Skin epidermis (tissue), 12 donors: Measurements from ENCODE around the gene STPG1.
"Not testable (repeated sequence)": the region's sequence is repeated elsewhere in the genome, so short reads cannot be mapped to it uniquely, and the experiment has no call there.

Source experiments
- H3K27ac ChIP-seq, 21 experiments: fragments of 200-600 bp; sonication (generic) in 11 of 21; one replicate each; pipeline ENCODE4 v1.5.0; 2020; ENCODE audit warnings: mild to moderate bottlenecking in 3 of 21, inconsistent platforms in 2 of 21, moderate library complexity in 2 of 21
- H3K4me3 ChIP-seq, 7 experiments: fragments of 200-600 bp; sonication (generic) in 2 of 7; one replicate each; pipeline ENCODE4 v1.5.0; 2020; ENCODE audit warnings: inconsistent platforms in 2 of 7, mild to moderate bottlenecking in 2 of 7, moderate library complexity in 1 of 7

The STPG1 gene

GRCh38 chr1:24413350-24414163 lies at the start of gene STPG1:
Gene STPG1 (minus strand): TSS chr1:24413782. CDS start chr1:24401388, 12,394 bp downstream.
- Histone ChIP-seq H3K27ac (peak within 1 kb of the TSS; percentile 41 to 93 (median 79)), H3K4me3 (peak within 1 kb of the TSS; percentile 60 to 82 (median 69))

DNA sequence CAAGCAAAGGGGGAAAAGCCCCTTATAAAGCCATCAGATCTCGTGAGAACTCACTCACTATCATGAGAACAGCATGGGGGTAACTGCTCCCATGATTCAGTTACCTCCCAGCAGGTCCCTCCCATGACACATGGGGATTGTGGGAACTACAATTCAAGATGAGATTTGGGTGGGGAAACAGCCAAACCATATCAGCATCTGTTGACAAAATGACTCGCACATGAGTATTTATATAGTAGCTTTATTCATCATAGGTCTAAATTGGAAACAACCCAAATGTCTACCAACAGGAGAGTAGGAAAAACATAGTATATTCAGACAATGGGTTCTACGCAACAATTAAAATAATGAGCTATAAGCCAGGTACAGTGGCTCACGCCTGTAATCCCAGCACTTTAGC lies 48.5 kb upstream of the STPG1 start:
- not testable (repeated sequence) for H3K27ac ChIP-seq, H3K4me3 ChIP-seq

GRCh38 chr1:24459551-24460266 lies 46.1 kb upstream of the STPG1 start:
- Histone ChIP-seq H3K4me3 (no peak overlapping the region), H3K27ac (no peak overlapping the region)

- Histone ChIP-seq H3K27ac (no peak overlapping the region), H3K4me3 (no peak overlapping the region)
Measured at GRCh38 chr1:24457866-24458265, 44.3 kb upstream of the STPG1 start.

DNA sequence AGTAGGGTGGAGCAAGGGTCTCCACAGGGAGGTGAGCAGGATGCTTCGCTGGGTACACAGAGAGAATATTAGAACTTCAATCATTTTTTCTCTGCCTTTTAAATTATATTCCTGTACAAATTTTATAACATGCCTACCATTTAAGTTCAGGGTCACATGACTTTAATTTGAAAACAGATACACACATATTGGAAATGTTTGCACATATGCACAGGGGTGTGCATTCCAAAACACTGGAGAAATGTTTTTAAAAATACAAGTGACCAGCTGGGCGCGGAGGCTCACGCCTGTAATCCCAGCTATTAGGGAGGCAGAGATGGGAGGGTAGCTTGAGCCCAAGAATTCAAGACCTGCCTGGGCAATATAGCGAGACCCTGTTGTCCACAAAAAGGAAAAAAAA lies 41.7 kb upstream of the STPG1 start:
- Histone ChIP-seq H3K27ac (no peak overlapping the region), H3K4me3 (no peak overlapping the region)

DNA sequence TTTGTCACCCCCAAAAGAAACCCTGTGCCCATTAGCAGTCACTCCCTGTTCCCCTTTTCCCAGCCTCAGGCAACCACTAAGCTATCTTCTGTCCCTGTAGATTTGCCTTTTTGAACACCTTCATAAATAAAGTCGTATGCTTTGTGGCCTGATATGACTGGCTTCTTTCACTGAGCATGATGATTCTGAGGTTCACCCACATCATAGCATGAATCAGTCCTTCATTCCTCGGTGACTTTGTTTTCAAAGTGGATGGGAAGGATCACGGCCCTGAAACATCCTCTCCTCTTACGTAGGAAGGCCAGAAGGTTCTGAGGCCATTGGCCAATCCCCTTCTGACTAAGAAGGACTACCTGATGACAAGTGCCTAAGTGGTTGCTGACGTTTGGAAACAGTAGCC lies 41.1 kb upstream of the STPG1 start:
- no peak overlapping the region for H3K4me3 ChIP-seq
- no peak overlapping the region for H3K27ac ChIP-seq

DNA sequence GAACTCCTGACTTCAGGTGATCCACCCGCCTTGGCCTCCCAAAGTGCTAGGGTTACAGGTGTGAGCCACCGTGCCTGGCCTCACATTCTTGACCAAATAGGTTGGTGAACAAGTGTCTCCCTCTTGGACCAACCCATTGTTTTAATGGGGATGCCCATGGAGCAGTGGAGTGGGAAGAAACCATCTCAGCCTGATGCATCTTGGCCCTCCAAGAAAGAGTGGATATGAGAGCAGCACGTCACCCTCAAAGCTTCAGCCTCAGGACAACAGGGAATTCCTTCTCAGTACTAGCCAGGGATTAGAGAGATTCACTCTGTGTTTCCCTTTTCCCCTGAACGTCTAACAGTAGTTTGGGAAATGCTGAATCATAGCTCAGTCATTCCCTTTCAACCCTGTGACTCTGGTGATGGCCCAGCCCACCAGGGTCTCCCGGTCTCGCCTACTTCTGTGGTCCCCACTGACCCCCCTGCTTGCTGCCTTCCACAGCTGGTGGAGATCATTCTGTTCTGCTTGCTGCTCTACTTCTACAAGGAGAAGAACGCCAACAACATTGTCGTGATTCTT lies 39.4 kb upstream of the STPG1 start:
- H3K27ac ChIP-seq: no peak overlapping the region
- no peak overlapping the region for H3K4me3 ChIP-seq

- H3K27ac ChIP-seq: no peak overlapping the region
- no peak overlapping the region for H3K4me3 ChIP-seq
Measured at GRCh38 chr1:24451746-24452145, 38.2 kb upstream of the STPG1 start.

GRCh38 chr1:24450857-24451397 lies 37.3 kb upstream of the STPG1 start:
- Histone ChIP-seq H3K27ac (no peak overlapping the region), H3K4me3 (no peak overlapping the region)

- Histone ChIP-seq H3K4me3 (no peak overlapping the region), H3K27ac (no peak overlapping the region)
Measured at GRCh38 chr1:24450316-24450715, 36.7 kb upstream of the STPG1 start.

DNA sequence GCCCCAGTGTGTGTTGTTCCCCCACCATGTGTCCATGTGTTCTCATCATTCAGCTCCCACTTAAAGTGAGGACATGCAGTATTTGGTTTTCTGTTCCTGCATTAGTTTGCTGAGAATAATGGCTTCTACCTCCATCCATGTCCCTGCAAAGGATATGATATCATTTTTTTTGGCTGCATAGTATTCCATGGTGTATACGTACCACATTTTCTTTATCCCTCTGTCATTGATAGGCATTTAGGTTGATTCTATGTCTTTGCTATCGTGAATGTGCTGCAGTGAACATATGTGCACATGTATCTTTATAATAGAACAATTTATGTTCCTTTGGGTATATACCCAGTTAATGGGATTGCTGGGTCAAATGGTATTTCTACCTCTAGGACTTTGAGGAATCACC lies 32.9 kb upstream of the STPG1 start:
- not testable (repeated sequence) for H3K4me3 ChIP-seq, H3K27ac ChIP-seq

GRCh38 chr1:24443241-24443656 lies 29.7 kb upstream of the STPG1 start:
- Histone ChIP-seq H3K27ac (peak overlapping the region in 1 of 21 experiments; percentile 27), H3K4me3 (no peak overlapping the region)

DNA sequence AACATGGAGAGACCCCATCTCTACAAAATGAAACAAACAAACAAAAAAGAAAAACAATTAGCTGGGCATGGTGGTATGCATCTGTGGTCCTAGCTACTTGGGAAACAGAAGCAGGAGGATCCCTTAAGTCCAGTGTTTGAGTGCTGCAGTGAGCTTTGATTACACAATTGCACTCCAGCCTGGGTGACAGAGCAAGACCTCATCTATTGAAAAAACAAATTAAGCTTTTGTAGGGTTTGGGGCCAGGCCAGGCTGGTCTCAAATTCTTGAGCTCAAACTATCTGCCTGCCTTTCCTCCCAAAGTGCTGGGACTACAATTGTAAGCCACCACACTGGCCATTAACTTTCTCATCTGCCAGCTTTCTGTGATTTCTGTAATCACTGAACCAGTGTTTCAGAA lies 29.2 kb upstream of the STPG1 start:
- peak overlapping the region in 1 of 21 experiments; percentile 27 for H3K27ac ChIP-seq
- H3K4me3 ChIP-seq: no peak overlapping the region

- no peak overlapping the region for H3K4me3 ChIP-seq
- H3K27ac ChIP-seq: peak overlapping the region in 4 of 21 experiments; percentile 27 to 54 (median 36)
Measured at GRCh38 chr1:24441996-24442668, 28.6 kb upstream of the STPG1 start.

DNA sequence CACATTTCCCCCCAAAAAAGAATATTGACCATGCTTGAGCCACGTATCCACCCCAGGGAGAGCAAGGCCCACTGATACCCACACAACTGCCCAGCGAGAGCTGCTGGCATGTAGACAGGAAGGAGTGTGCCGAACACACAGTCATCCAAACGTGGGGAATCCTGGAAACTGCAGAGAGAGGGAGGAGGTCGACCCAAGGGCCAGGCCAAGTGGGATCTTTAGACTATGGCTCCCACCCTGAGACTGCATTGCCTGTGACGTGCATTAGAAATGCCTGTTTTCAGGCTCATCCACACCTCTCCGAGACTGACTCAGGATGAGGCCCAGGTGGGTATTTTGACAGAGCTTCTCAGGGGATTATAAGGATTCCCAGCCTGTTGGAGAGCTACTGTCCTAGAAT lies 27.9 kb upstream of the STPG1 start:
- Histone ChIP-seq H3K4me3 (no peak overlapping the region), H3K27ac (peak overlapping the region in 4 of 21 experiments; percentile 10 to 54 (median 19))

GRCh38 chr1:24440436-24440835 lies 26.9 kb upstream of the STPG1 start:
- H3K4me3 ChIP-seq: no peak overlapping the region
- H3K27ac ChIP-seq: peak overlapping the region in 1 of 21 experiments; percentile 54

DNA sequence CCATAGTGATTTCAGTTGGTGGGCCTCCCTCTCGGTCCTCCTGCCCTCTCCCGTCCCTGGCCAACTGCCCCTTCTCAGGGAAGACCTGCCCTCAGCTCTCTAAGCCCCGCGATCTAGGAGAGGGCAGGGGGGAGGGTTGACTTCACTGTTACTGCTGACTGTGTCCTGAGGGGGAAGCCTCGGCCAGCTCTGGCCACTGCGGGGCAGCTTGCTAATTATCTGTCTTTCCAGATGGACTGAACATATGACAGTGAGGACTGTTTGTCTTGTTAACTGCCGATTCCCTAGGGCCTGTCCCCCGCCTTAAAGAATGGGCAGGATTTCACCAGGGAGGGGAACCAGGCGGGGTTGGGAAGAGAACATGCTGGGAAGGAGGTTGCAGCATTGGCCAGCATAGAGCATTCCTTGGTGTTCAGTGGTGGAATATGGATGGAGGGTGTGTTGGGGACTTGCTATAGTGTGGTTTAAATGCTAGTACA lies 24.9 kb upstream of the STPG1 start:
- H3K27ac ChIP-seq: peak overlapping the region in 8 of 21 experiments; percentile 22 to 70 (median 56)
- no peak overlapping the region for H3K4me3 ChIP-seq

DNA sequence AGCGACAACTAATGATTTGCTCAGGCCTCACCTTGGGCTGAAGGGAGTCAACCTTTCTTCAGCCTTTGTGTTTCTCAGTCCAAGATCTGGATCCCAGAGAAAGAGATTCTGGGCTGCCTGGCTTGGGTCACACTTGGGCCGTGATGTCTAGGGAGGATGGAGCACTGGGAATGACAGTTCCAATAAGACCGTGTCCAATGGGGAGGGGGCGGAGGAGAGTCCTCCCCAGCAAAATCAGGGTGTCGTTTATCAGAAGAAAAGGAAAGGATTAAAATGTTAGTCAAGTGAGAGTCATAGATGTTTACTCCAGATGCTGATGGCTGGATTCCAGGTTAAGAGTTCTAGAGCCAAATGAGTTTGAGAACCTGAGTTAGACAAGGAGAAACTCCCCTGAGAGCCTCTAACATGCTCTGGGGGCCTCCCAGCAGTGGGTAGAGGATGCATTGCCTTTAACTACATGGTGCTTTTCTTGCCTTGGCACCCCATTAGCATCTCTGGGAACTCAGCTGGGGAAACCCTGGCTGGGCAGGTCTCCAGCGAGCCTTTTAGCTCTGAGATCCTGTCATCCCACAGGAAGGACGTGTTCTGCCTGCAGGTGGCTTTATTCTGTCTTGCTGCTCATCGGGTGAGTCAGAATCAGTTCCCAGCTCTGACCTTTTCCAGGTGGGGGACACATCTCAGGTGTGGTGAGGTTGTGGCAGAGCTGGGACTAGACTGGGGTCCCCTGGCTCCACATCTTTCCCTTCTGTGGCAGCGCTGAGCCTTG lies 24.2 kb upstream of the STPG1 start:
- Histone ChIP-seq H3K4me3 (no peak overlapping the region), H3K27ac (peak overlapping the region in 8 of 21 experiments; percentile 22 to 70 (median 58))

DNA sequence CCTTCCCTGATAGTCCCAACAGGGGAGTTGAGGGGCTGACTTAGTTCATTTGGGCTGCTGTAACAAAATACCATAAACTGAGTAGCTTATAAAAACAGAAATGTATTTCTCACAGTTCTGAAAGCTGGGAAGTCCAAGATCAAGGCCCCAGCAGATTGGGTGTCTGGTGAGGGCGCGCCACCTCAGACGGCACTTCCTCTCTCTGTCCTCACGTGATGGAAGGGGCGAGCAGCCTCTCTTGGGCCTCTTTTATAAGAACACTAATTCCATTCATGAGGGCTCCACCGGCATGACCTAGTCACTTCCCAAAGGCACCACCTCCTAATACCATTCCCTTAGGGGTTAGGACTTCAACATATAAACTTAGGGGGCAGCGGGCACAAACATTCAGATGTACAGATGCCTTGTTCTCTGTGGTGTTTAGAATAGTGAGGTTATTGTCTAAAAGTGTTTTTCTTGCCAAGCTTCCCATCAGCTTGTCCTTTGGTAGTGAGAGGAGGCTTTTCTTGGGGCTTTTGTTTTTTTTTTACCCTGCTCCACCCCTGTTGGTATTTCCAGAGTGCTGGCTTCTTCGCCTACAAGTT lies 22.3 kb upstream of the STPG1 start:
- no peak overlapping the region for H3K4me3 ChIP-seq
- peak overlapping the region in 1 of 21 experiments; percentile 36 for H3K27ac ChIP-seq
